HepG2 (cell line): ENCODE measurements around the gene OARD1. TPM values are rescaled to one million over a fixed set of nuclear protein-coding genes. Genes with fewer than 3 reads are reported as not detected.

ENCODE experiments used
- ATRX ChIP-seq: sonication (generic); formaldehyde crosslinking; IDR thresholded peaks from 2 replicates; pipeline ENCODE4 v1.4.0; 2020; ENCODE audit warnings: missing genetic modification reagents, borderline replicate concordance
- BRF2 ChIP-seq: sonication (generic); formaldehyde crosslinking; IDR thresholded peaks from 2 replicates; pipeline ENCODE4 v1.8.1; 2022; ENCODE audit warnings: mild to moderate bottlenecking, missing genetic modification reagents
- CREB3 ChIP-seq: sonication (generic); formaldehyde crosslinking; IDR thresholded peaks from 2 replicates; pipeline ENCODE4 v1.5.0; 2020; ENCODE audit warnings: missing genetic modification reagents
- ETV5 ChIP-seq: IDR thresholded peaks from 2 replicates; pipeline ENCODE4 v1.6.1; 2018; ENCODE audit warnings: missing biosample characterization, missing genetic modification reagents, inconsistent platforms, borderline replicate concordance
- FOSL1 ChIP-seq: sonication (generic); formaldehyde crosslinking; IDR thresholded peaks from 2 replicates; pipeline ENCODE4 v1.9.0; 2021; ENCODE audit warnings: missing genetic modification reagents, borderline replicate concordance
- FOSL2 ChIP-seq: sonication (generic); formaldehyde crosslinking; IDR thresholded peaks from 2 replicates; pipeline ENCODE4 v1.4.0; 2020; ENCODE audit warnings: missing genetic modification reagents
- ISL2 ChIP-seq: sonication (generic); formaldehyde crosslinking; IDR thresholded peaks from 2 replicates; pipeline ENCODE4 v1.5.0; 2020; ENCODE audit warnings: missing genetic modification reagents
- JARID2 ChIP-seq: sonication (generic); formaldehyde crosslinking; IDR thresholded peaks from 2 replicates; pipeline ENCODE4 v1.8.1; 2023; ENCODE audit warnings: missing genetic modification reagents, inconsistent platforms; ENCODE audit not compliant: insufficient replicate concordance
- KAT2B ChIP-seq: fragments of 150-350 bp; IDR thresholded peaks from 2 replicates; pipeline ENCODE4 v1.6.1; 2014; ENCODE audit warnings: low read depth, low read length, borderline replicate concordance
- KDM2A ChIP-seq: sonication (generic); formaldehyde crosslinking; IDR thresholded peaks from 2 replicates; pipeline ENCODE4 v1.4.0; 2020; ENCODE audit warnings: low read depth, missing genetic modification reagents, borderline replicate concordance
- KLF12 ChIP-seq: sonication (generic); formaldehyde crosslinking; IDR thresholded peaks from 2 replicates; pipeline ENCODE4 v1.4.0; 2020; ENCODE audit warnings: missing genetic modification reagents, borderline replicate concordance
- NFKB2 ChIP-seq: sonication (generic); formaldehyde crosslinking; IDR thresholded peaks from 2 replicates; pipeline ENCODE4 v1.4.0; 2020; ENCODE audit warnings: missing genetic modification reagents, borderline replicate concordance
- STAG1 ChIP-seq: sonication (generic); formaldehyde crosslinking; IDR thresholded peaks from 2 replicates; pipeline ENCODE4 v1.4.0; 2020; ENCODE audit warnings: missing genetic modification reagents
- ZBTB33 ChIP-seq: sonication (generic); formaldehyde crosslinking; IDR thresholded peaks from 2 replicates; pipeline ENCODE4 v1.4.0; 2020; ENCODE audit warnings: missing genetic modification reagents
- ZFP36L2 ChIP-seq: sonication (generic); formaldehyde crosslinking; IDR thresholded peaks from 2 replicates; pipeline ENCODE4 v1.4.0; 2020; ENCODE audit warnings: missing genetic modification reagents
- ZNF326 ChIP-seq: sonication (generic); formaldehyde crosslinking; IDR thresholded peaks from 2 replicates; pipeline ENCODE4 v1.4.0; 2020; ENCODE audit warnings: missing genetic modification reagents, borderline replicate concordance
- ZNF350 ChIP-seq: sonication (generic); formaldehyde crosslinking; IDR thresholded peaks from 2 replicates; pipeline ENCODE4 v1.4.0; 2020; ENCODE audit warnings: mild to moderate bottlenecking, low read depth, missing genetic modification reagents, borderline replicate concordance
- ZNF382 ChIP-seq: sonication (generic); formaldehyde crosslinking; IDR thresholded peaks from 2 replicates; pipeline ENCODE4 v1.5.0; 2020; ENCODE audit warnings: missing genetic modification reagents, mild to moderate bottlenecking, borderline replicate concordance
- ZNF572 ChIP-seq: sonication (generic); formaldehyde crosslinking; IDR thresholded peaks from 2 replicates; pipeline ENCODE4 v1.5.1; 2020; ENCODE audit warnings: mild to moderate bottlenecking, missing genetic modification reagents
- ZNF605 ChIP-seq: sonication (generic); formaldehyde crosslinking; IDR thresholded peaks from 2 replicates; pipeline ENCODE4 v1.8.0; 2022; ENCODE audit warnings: mild to moderate bottlenecking, missing genetic modification reagents
- ZNF704 ChIP-seq: sonication (generic); formaldehyde crosslinking; IDR thresholded peaks from 2 replicates; pipeline ENCODE4 v1.8.1; 2023; ENCODE audit warnings: mild to moderate bottlenecking, inconsistent platforms, moderate library complexity, missing genetic modification reagents, borderline replicate concordance
- ZUFSP ChIP-seq: sonication (generic); formaldehyde crosslinking; IDR thresholded peaks from 2 replicates; pipeline ENCODE4 v1.9.0; 2021; ENCODE audit warnings: missing genetic modification reagents, mild to moderate bottlenecking, borderline replicate concordance
- polyA plus RNA-seq, 8 experiments: library from polyadenylated mRNA; depleted of rRNA in 3 of 8; stranded (reverse) in 7 of 8; unstranded in 1 of 8; fragments of >200 nt; fragmentation: Illumina TruSeq in 4 of 8; extraction: Trizol in 4 of 8; gene quantifications; 2 replicates each; pipeline versions ENCODE4 v1.2.1 to v1.2.3, GENCODE V29; 2011 to 2016; ENCODE audit warnings: low read depth in 4 of 8, missing spikeins in 1 of 8, mixed read lengths in 1 of 8; ENCODE audit not compliant: insufficient read depth in 1 of 8
- total RNA-seq, 5 experiments: library from RNA; depleted of rRNA; stranded (reverse); fragments of >200 nt; fragmentation: Illumina TruSeq; extraction: Trizol; gene quantifications; 2 replicates each; pipeline ENCODE4 v1.2.3, GENCODE V29; 2016; ENCODE audit warnings: low read depth in 1 of 5

OARD1 gene
- total and polyA plus RNA-seq, 2 of the 13 experiments (the other 11 are each of a cell fraction or from before 2014, with no cell fraction given), result 18.4 to 49.0 TPM

GRCh38 chr6:41027799-41028560 is 44.2 kb downstream of the OARD1 start (continued):
- no peak for TF ChIP-seq ZUFSP (CRISPR knock-in tag)
- peak; percentile 65 for TF ChIP-seq ZBTB33 (CRISPR knock-in tag)
- peak; percentile 68; the same call in 1 of the 2 replicates for TF ChIP-seq ZNF704 (CRISPR knock-in tag)
- peak; percentile 65 for TF ChIP-seq ISL2 (CRISPR knock-in tag)
- TF ChIP-seq ZFP36L2 (CRISPR knock-in tag), result no peak
- peak; percentile 9 for TF ChIP-seq JARID2
- 0 out of 2 replicates have a peak, but pooled peaks have one; percentile 25 for TF ChIP-seq CREB3 (CRISPR knock-in tag)
- TF ChIP-seq ZNF382 (CRISPR knock-in tag), result no peak
- TF ChIP-seq STAG1 (CRISPR knock-in tag), result peak; percentile 99
- peak; percentile 91 for TF ChIP-seq ZNF572 (CRISPR knock-in tag)
- peak; percentile 86 for TF ChIP-seq ETV5 (CRISPR knock-in tag)
- TF ChIP-seq KAT2B, result no peak
- TF ChIP-seq NFKB2, result peak; percentile 86; the same call in 1 of the 2 replicates
- TF ChIP-seq BRF2 (CRISPR knock-in tag), result 0 out of 2 replicates have a peak, but pooled peaks have one; percentile 27
- no peak for TF ChIP-seq ATRX (CRISPR knock-in tag)
- no peak for TF ChIP-seq ZNF326 (CRISPR knock-in tag)
- TF ChIP-seq KLF12 (CRISPR knock-in tag), result peak; percentile 42; the same call in 1 of the 2 replicates
- TF ChIP-seq ZNF605 (CRISPR knock-in tag), result peak; percentile 76; the same call in 1 of the 2 replicates
- peak; percentile 92 for TF ChIP-seq KDM2A (CRISPR knock-in tag)
- peak; percentile 44; the same call in 1 of the 2 replicates for TF ChIP-seq ZNF350 (CRISPR knock-in tag)
- 0 out of 2 replicates have a peak, but pooled peaks have one; percentile 38 for TF ChIP-seq FOSL2
- TF ChIP-seq FOSL1, result 0 out of 2 replicates have a peak, but pooled peaks have one; percentile 16
